ENCODE measurements around the gene COL20A1. TPM values are rescaled to one million over a fixed set of nuclear protein-coding genes. Genes with fewer than 3 reads are reported as not detected.

COL20A1 gene
- total and polyA plus RNA-seq, 2 of the 13 experiments (the other 11 are each of a cell fraction or from before 2014, with no cell fraction given): not detected

DNA sequence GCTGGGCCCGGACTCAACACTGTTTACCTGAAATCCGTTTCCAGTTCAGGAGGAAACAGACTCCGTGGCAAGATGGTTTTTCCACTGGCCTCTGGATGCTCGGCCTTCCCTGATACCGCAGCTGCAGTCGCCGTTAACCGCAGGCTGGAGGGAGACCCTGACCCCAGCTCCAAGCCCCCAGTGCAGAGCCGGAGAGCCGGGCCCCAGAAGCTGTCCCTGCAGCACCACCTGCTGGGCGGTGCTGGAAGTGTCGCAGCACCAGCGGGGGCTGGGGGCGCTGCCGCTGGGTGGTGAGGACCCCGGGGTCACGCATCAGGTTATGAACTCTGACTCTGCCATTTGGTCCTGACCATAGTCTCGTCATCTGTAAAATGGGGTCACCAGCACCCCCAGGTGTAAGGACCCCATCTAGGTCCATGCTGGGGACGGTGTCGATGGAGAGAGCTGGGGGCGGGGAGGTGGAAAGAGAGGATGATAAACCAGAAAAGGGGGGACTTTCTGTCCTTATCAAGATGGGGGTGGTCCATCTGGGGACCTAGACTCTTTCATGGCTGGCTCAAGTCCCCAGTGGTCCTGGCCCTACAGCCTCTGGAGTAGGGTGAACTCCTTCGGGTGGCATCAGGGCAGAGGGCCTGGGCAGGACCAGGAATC, 88.9 kb downstream of the COL20A1 start (continued):
- TF ChIP-seq SRSF1 (optimal IDR thresholded peaks at IDR 0.05; ENCODE audit: low read depth, low read length) (peak; percentile 91), TP53 (CRISPR knock-in tag; conservative IDR thresholded peaks at IDR 0.05) (0 out of 2 replicates have a peak, but pooled peaks have one; percentile 31), ZNF17 (CRISPR knock-in tag; IDR thresholded peaks at IDR 0.05) (no peak), NRL (CRISPR knock-in tag; IDR thresholded peaks at IDR 0.05; ENCODE audit: borderline replicate concordance) (peak; percentile 20; the same call in 1 of the 2 replicates), ZNF136 (CRISPR knock-in tag; IDR thresholded peaks at IDR 0.05; ENCODE audit: low read depth) (no peak), ZNF709 (CRISPR knock-in tag; IDR thresholded peaks at IDR 0.05) (no peak), ZNF567 (CRISPR knock-in tag; IDR thresholded peaks at IDR 0.05; ENCODE audit: borderline replicate concordance) (0 out of 2 replicates have a peak, but pooled peaks have one; percentile 44), HOXD1 (CRISPR knock-in tag; IDR thresholded peaks at IDR 0.05) (0 out of 2 replicates have a peak, but pooled peaks have one; percentile 43), ZNF232 (CRISPR knock-in tag; IDR thresholded peaks at IDR 0.05; ENCODE audit: borderline replicate concordance) (peak; percentile 67; the same call in 1 of the 2 replicates), ZNF12 (CRISPR knock-in tag; IDR thresholded peaks at IDR 0.05) (no peak), TBP (CRISPR knock-in tag; IDR thresholded peaks at IDR 0.05) (no peak), HOXA3 (CRISPR knock-in tag; IDR thresholded peaks at IDR 0.05) (peak; percentile 48; the same call in 1 of the 2 replicates), EEA1 (CRISPR knock-in tag; IDR thresholded peaks at IDR 0.05; ENCODE audit: borderline replicate concordance) (0 out of 2 replicates have a peak, but pooled peaks have one; percentile 15), NKX3-1 (CRISPR knock-in tag; IDR thresholded peaks at IDR 0.05) (0 out of 2 replicates have a peak, but pooled peaks have one; percentile 27), TEAD3 (CRISPR knock-in tag; optimal IDR thresholded peaks at IDR 0.05; ENCODE audit: borderline replicate concordance) (peak; percentile 17), FOSL2 (CRISPR knock-in tag; IDR thresholded peaks at IDR 0.05) (no peak), CBX5 (CRISPR knock-in tag; IDR thresholded peaks at IDR 0.05; ENCODE audit: borderline replicate concordance) (no peak), SCMH1 (CRISPR knock-in tag; IDR thresholded peaks at IDR 0.05; ENCODE audit: borderline replicate concordance) (no peak), ZNF772 (CRISPR knock-in tag; IDR thresholded peaks at IDR 0.05) (0 out of 2 replicates have a peak, but pooled peaks have one; percentile 21)
- TF ChIP-seq, protein P1, sequence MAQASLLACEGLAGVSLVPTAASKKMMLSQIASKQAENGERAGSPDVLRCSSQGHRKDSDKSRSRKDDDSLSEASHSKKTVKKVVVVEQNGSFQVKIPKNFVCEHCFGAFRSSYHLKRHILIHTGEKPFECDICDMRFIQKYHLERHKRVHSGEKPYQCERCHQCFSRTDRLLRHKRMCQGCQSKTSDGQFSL (CRISPR knock-in tag; IDR thresholded peaks at IDR 0.05): peak; percentile 31; the same call in 1 of the 2 replicates
- TF ChIP-seq, protein P2, sequence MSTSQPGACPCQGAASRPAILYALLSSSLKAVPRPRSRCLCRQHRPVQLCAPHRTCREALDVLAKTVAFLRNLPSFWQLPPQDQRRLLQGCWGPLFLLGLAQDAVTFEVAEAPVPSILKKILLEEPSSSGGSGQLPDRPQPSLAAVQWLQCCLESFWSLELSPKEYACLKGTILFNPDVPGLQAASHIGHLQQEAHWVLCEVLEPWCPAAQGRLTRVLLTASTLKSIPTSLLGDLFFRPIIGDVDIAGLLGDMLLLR (CRISPR knock-in tag; IDR thresholded peaks at IDR 0.05): no peak
- TF ChIP-seq, protein P3, sequence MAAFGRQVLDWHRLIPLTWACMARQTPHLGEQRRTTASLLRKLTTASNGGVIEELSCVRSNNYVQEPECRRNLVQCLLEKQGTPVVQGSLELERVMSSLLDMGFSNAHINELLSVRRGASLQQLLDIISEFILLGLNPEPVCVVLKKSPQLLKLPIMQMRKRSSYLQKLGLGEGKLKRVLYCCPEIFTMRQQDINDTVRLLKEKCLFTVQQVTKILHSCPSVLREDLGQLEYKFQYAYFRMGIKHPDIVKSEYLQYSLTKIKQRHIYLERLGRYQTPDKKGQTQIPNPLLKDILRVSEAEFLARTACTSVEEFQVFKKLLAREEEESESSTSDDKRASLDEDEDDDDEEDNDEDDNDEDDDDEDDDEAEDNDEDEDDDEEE (CRISPR knock-in tag; IDR thresholded peaks at IDR 0.05): no peak
- TF ChIP-seq, protein P4, sequence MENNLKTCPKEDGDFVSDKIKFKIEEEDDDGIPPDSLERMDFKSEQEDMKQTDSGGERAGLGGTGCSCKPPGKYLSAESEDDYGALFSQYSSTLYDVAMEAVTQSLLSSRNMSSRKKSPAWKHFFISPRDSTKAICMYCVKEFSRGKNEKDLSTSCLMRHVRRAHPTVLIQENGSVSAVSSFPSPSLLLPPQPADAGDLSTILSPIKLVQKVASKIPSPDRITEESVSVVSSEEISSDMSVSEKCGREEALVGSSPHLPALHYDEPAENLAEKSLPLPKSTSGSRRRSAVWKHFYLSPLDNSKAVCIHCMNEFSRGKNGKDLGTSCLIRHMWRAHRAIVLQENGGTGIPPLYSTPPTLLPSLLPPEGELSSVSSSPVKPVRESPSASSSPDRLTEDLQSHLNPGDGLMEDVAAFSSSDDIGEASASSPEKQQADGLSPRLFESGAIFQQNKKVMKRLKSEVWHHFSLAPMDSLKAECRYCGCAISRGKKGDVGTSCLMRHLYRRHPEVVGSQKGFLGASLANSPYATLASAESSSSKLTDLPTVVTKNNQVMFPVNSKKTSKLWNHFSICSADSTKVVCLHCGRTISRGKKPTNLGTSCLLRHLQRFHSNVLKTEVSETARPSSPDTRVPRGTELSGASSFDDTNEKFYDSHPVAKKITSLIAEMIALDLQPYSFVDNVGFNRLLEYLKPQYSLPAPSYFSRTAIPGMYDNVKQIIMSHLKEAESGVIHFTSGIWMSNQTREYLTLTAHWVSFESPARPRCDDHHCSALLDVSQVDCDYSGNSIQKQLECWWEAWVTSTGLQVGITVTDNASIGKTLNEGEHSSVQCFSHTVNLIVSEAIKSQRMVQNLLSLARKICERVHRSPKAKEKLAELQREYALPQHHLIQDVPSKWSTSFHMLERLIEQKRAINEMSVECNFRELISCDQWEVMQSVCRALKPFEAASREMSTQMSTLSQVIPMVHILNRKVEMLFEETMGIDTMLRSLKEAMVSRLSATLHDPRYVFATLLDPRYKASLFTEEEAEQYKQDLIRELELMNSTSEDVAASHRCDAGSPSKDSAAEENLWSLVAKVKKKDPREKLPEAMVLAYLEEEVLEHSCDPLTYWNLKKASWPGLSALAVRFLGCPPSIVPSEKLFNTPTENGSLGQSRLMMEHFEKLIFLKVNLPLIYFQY (CRISPR knock-in tag; IDR thresholded peaks at IDR 0.05; ENCODE audit: borderline replicate concordance): 0 out of 2 replicates have a peak, but pooled peaks have one; percentile 47
- TF ChIP-seq, protein P5, sequence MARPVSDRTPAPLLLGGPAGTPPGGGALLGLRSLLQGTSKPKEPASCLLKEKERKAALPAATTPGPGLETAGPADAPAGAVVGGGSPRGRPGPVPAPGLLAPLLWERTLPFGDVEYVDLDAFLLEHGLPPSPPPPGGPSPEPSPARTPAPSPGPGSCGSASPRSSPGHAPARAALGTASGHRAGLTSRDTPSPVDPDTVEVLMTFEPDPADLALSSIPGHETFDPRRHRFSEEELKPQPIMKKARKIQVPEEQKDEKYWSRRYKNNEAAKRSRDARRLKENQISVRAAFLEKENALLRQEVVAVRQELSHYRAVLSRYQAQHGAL (CRISPR knock-in tag; IDR thresholded peaks at IDR 0.05; ENCODE audit: not compliant biosample characterization): no peak
